ENCODE data around the gene ELP6. TPM values are rescaled to one million over a fixed set of nuclear protein-coding genes. Genes with fewer than 3 reads are reported as not detected.

ELP6 gene
- total RNA-seq, 1 donor from 2014 or later = 51.3 TPM

- Mint-ChIP-seq H3K9me3 (no peaks in the 10 kb centered on the region), H3K36me3 (no peaks in the 10 kb centered on the region), H3K4me1 (ENCODE audit: unreplicated experiment) (peaks cover 33% of the 10 kb centered on the region), H3K4me3 (no peak overlapping the region), H3K27ac (no peak overlapping the region), H3K27me3 (no peaks in the 10 kb centered on the region)
- TF ChIP-seq CTCF (conservative IDR thresholded peaks at IDR 0.05) = no peak
- no peak for DNase-seq (ENCODE audit: extremely low spot score, unreplicated experiment)
Observed at GRCh38 chr3:47478022-47478421, 35.5 kb downstream of the ELP6 start.

- Mint-ChIP-seq H3K27me3 (no peaks in the 10 kb centered on the region), H3K4me1 (ENCODE audit: unreplicated experiment) (peaks cover 27% of the 10 kb centered on the region), H3K4me3 (peak overlapping the region; percentile 94), H3K9me3 (no peaks in the 10 kb centered on the region), H3K36me3 (no peaks in the 10 kb centered on the region), H3K27ac (peak overlapping the region; percentile 75)
- TF ChIP-seq CTCF (conservative IDR thresholded peaks at IDR 0.05) = no peak
- DNase-seq (ENCODE audit: extremely low spot score, unreplicated experiment) = no peak
Observed at GRCh38 chr3:47476644-47477199, 36.8 kb downstream of the ELP6 start.

GRCh38 chr3:47476330-47476626 lies 37.2 kb downstream of the ELP6 start:
- Mint-ChIP-seq H3K4me3 (peak overlapping the region; percentile 94), H3K27me3 (no peaks in the 10 kb centered on the region), H3K27ac (peak overlapping the region; percentile 75), H3K9me3 (no peaks in the 10 kb centered on the region), H3K36me3 (no peaks in the 10 kb centered on the region), H3K4me1 (ENCODE audit: unreplicated experiment) (peaks cover 22% of the 10 kb centered on the region)
- no peak for DNase-seq (ENCODE audit: extremely low spot score, unreplicated experiment)
- no peak for TF ChIP-seq CTCF (conservative IDR thresholded peaks at IDR 0.05)

- DNase-seq (ENCODE audit: extremely low spot score, unreplicated experiment) = peak; percentile 96
- Mint-ChIP-seq H3K9me3 (no peaks in the 10 kb centered on the region), H3K4me1 (ENCODE audit: unreplicated experiment) (peaks cover 22% of the 10 kb centered on the region), H3K36me3 (no peaks in the 10 kb centered on the region), H3K27ac (peak within 1 kb of the TSS; percentile 96), H3K27me3 (no peaks in the 10 kb centered on the region), H3K4me3 (peak within 1 kb of the TSS; percentile 94)
- TF ChIP-seq CTCF (conservative IDR thresholded peaks at IDR 0.05) = peak; percentile 98
Observed at GRCh38 chr3:47475570-47476329, 37.8 kb downstream of the ELP6 start, which contains the start of gene SCAP. Gene SCAP (minus strand): TSS chr3:47475941. CDS start chr3:47442993, 32,948 bp downstream.

GRCh38 chr3:47475029-47475569 lies 38.4 kb downstream of the ELP6 start:
- peak overlapping the region; percentile 94 for H3K4me3 Mint-ChIP-seq
- H3K9me3 Mint-ChIP-seq = no peaks in the 10 kb centered on the region
- TF ChIP-seq CTCF (conservative IDR thresholded peaks at IDR 0.05) = no peak
- H3K4me1 Mint-ChIP-seq (ENCODE audit: unreplicated experiment) = peaks cover 22% of the 10 kb centered on the region
- no peaks in the 10 kb centered on the region for H3K36me3 Mint-ChIP-seq
- H3K27me3 Mint-ChIP-seq = no peaks in the 10 kb centered on the region
- DNase-seq (ENCODE audit: extremely low spot score, unreplicated experiment) = no peak
- peak overlapping the region; percentile 96 for H3K27ac Mint-ChIP-seq

All from type B pancreatic cell (in vitro differentiated cells).